T-helper 2 cell treated with Interferon-gamma antibody and Interleukin-4, amounts not matched to agents 5 μg/mL and 100 μg/mL, for 36 hours (primary cell): ENCODE measurements around the gene PARP16.

Source experiments
- DNase-seq: peaks from one replicate; pipeline ENCODE4 v3.0.0; 2021; ENCODE audit warnings: low spot score
- H3K27ac Mint-ChIP-seq: one replicate; pipeline ENCODE4 v1.8.0; 2021; ENCODE audit warnings: mild to moderate bottlenecking, mixed read lengths
- H3K27me3 Mint-ChIP-seq: one replicate; pipeline ENCODE4 v1.8.0; 2021; ENCODE audit warnings: low read depth, mixed read lengths
- H3K36me3 Mint-ChIP-seq: one replicate; pipeline ENCODE4 v1.8.0; 2021; ENCODE audit warnings: low read depth, mixed read lengths
- H3K4me1 Mint-ChIP-seq: one replicate; pipeline ENCODE4 v1.8.0; 2021; ENCODE audit warnings: low read depth, mixed read lengths
- H3K4me3 Mint-ChIP-seq: one replicate; pipeline ENCODE4 v1.8.0; 2022; ENCODE audit warnings: mild to moderate bottlenecking, moderate library complexity, mixed read lengths
- H3K9me3 Mint-ChIP-seq: one replicate; pipeline ENCODE4 v1.8.0; 2021; ENCODE audit warnings: mixed read lengths

Gene PARP16

DNA sequence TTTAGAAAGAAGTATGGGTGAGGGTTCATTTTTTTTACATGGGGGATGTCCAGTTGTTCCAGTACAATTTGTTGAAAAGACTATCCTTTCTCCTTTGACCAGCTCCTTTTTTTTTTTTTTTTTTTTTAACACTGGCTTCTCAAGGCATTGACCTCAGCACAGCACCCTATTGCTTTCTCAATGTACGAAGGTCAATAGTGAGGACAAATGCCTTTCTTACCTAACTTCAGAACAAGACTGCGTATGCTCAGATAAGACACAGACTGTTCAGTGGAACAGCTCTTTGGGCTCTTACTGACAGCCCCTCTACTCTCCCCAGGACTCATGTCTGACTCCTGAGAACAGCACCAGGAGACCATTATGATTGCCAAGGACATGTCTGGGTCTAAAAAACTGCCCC is 65.0 kb downstream of the PARP16 start:
- Mint-ChIP-seq H3K27ac (no peak overlapping the region), H3K4me1 (peaks cover 2% of the 10 kb centered on the region), H3K9me3 (no peaks in the 10 kb centered on the region), H3K27me3 (no peaks in the 10 kb centered on the region), H3K36me3 (no peaks in the 10 kb centered on the region), H3K4me3 (no peak overlapping the region)
- no peak for DNase-seq

- Mint-ChIP-seq H3K4me1 (peaks cover 2% of the 10 kb centered on the region), H3K4me3 (no peak overlapping the region), H3K9me3 (no peaks in the 10 kb centered on the region), H3K27ac (no peak overlapping the region), H3K36me3 (no peaks in the 10 kb centered on the region), H3K27me3 (no peaks in the 10 kb centered on the region)
- no peak for DNase-seq
These were observed 67.5 kb downstream of the PARP16 start for GRCh38 chr15:65219137-65219536.

DNA sequence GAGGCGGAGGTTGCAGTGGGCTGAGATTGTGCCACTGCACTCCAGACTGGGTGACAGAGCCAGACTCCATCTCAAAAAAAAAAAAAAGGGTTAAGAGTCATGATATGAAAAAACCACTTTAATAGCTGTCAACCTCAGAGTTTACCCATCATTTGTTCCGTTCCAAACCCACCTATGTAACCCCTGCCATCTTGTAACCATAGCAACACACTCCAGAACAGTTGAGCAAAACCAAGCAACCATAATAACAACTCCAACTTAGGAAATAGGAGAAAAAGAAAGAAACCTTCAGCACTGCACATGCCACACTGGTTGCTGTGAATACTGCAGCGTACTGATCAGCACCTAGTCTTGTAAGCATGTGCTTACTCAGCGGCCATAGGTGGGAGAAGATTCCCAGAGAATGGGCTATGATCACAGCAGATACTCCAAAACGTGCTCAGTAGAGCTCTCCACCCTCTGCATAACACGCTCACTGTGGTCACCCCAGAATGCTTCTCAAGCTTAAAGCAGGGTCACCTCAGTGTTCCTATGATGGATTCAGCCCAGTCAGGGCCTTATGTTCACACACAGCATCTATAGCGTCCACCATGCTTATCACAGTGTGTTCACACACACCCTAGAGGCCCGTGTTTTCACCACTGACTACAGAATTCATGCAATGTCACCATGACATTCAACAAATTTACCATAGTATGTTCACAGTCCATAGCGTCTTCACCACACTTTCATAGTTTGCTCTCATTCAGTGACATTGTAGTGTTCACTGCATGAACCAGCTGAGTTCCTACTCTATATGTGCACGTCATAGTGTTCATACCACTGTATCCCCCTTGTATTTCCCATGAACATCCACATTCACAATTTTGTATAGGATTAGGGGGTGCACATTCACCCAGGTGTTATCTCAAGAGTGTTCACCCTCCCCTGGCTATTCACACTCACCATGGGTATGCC is 68.9 kb downstream of the PARP16 start:
- Mint-ChIP-seq H3K27ac (no peak overlapping the region), H3K36me3 (no peaks in the 10 kb centered on the region), H3K9me3 (no peaks in the 10 kb centered on the region), H3K4me1 (peaks cover 2% of the 10 kb centered on the region), H3K27me3 (no peaks in the 10 kb centered on the region), H3K4me3 (no peak overlapping the region)
- DNase-seq, result no peak

DNA sequence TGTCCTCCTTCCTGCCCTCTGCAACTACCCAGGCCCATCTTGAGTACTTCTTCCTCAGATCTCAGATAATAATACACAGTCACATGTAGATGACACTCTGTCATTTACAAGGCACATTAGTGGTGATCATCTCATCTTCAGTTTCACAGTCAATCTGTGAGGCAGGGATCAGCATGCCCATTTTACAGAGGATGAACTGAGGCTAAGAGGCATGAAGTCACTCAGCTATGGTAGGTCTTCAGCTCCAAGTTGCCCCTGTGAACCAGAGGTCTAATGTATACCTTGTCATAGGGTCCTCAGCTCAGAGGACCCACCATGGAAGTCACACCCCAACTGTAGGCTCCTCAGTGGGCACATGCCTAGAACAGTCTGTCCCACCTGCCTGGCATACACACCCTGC is 71.2 kb downstream of the PARP16 start:
- Mint-ChIP-seq H3K4me3 (no peak overlapping the region), H3K9me3 (no peaks in the 10 kb centered on the region), H3K36me3 (no peaks in the 10 kb centered on the region), H3K4me1 (peaks cover 2% of the 10 kb centered on the region), H3K27me3 (no peaks in the 10 kb centered on the region), H3K27ac (no peak overlapping the region)
- no peak for DNase-seq

GRCh38 chr15:65214010-65214409 is 72.7 kb downstream of the PARP16 start:
- H3K27ac Mint-ChIP-seq, result no peak overlapping the region
- no peaks in the 10 kb centered on the region for H3K36me3 Mint-ChIP-seq
- H3K4me3 Mint-ChIP-seq, result no peak overlapping the region
- DNase-seq, result no peak
- no peaks in the 10 kb centered on the region for H3K9me3 Mint-ChIP-seq
- H3K27me3 Mint-ChIP-seq, result no peaks in the 10 kb centered on the region
- no peaks in the 10 kb centered on the region for H3K4me1 Mint-ChIP-seq

DNA sequence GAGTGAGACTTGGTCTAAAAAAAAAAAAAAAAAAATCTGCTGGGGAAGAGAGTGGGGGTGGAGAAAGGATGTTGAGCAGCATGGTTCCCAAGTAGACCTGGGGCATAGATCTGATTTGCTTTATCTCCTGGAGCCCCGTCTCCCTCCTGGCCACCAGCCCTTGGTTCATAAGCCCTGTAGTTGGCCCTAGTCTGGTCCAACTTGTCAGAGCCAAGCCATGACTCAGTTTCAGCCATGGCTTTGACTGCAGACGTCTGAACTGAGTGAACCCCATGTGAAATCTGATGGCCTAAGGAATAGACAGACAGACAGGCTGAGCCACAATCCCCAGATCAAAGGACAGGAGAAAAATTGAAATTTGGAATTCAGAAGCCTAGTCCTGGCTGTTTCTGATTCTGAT is 73.4 kb downstream of the PARP16 start:
- Mint-ChIP-seq H3K27me3 (peaks cover 2% of the 10 kb centered on the region), H3K4me3 (no peak overlapping the region), H3K9me3 (no peaks in the 10 kb centered on the region), H3K36me3 (no peaks in the 10 kb centered on the region), H3K4me1 (no peaks in the 10 kb centered on the region), H3K27ac (no peak overlapping the region)
- DNase-seq, result no peak

- H3K27me3 Mint-ChIP-seq, result peaks cover 2% of the 10 kb centered on the region
- no peak overlapping the region for H3K4me3 Mint-ChIP-seq
- no peak overlapping the region for H3K27ac Mint-ChIP-seq
- no peaks in the 10 kb centered on the region for H3K9me3 Mint-ChIP-seq
- H3K4me1 Mint-ChIP-seq, result no peaks in the 10 kb centered on the region
- DNase-seq, result peak; percentile 34
- H3K36me3 Mint-ChIP-seq, result no peaks in the 10 kb centered on the region
These were observed 74.6 kb downstream of the PARP16 start for GRCh38 chr15:65212097-65212496.

- Mint-ChIP-seq H3K27me3 (peaks cover 2% of the 10 kb centered on the region), H3K36me3 (no peaks in the 10 kb centered on the region), H3K9me3 (no peaks in the 10 kb centered on the region), H3K4me1 (no peaks in the 10 kb centered on the region), H3K27ac (no peak overlapping the region), H3K4me3 (no peak overlapping the region)
- DNase-seq, result no peak
These were observed 75.2 kb downstream of the PARP16 start for GRCh38 chr15:65211482-65211982.

DNA sequence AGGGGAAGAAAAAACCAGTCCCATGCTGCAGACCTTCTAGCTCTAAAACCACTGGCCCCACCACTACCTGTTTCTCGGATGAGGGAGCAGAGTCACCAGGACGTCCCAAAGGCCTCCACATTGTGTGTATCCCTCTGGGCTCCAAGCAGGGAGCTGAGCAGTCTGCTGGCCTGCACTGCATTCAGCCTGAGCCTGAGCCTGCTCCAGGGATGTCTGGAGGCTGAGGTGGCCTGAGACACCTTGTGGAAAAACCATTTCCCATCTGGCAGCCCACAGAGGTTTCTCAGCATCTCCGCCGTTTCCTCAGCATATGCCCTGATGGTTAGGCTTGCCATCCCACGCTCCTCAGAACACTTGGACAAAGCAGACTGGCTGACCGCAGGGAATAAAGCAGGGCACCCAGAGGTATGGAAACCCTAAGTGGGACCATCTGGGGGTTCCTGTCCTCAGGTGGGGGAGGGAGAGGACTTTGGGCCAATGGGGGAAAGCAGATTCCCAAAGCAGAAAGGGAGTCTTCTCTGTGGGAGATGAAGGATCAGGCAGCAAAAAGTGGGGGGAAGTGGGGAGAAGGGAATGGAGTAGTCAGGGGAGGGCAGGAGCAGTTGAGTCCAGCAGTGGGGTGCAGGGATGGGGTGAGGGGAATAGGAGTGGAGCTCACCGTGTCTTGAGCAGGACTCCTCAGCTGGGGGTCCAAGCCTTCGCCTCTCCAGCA is 75.8 kb downstream of the PARP16 start, which contains the start of gene CILP:
CILP (minus strand) TSS at position 704 of the 712 bp plus-strand sequence. CDS start 1,718 bp downstream, outside the sequence.
- H3K4me1 Mint-ChIP-seq, result no peaks in the 10 kb centered on the region
- no peak within 1 kb of the TSS for H3K27ac Mint-ChIP-seq

GRCh38 chr15:65209701-65210643 is 76.7 kb downstream of the PARP16 start:
- Mint-ChIP-seq H3K36me3 (no peaks in the 10 kb centered on the region), H3K9me3 (no peaks in the 10 kb centered on the region), H3K27ac (no peak overlapping the region), H3K4me3 (no peak overlapping the region), H3K4me1 (no peaks in the 10 kb centered on the region), H3K27me3 (peaks cover 2% of the 10 kb centered on the region)
- DNase-seq, result no peak

More for the DNA sequence above, 75.8 kb downstream of the PARP16 start, which contains the start of gene CILP:
- no peak for DNase-seq
- Mint-ChIP-seq H3K27me3 (peaks cover 2% of the 10 kb centered on the region), H3K9me3 (no peaks in the 10 kb centered on the region), H3K36me3 (no peaks in the 10 kb centered on the region), H3K4me3 (no peak within 1 kb of the TSS)

DNA sequence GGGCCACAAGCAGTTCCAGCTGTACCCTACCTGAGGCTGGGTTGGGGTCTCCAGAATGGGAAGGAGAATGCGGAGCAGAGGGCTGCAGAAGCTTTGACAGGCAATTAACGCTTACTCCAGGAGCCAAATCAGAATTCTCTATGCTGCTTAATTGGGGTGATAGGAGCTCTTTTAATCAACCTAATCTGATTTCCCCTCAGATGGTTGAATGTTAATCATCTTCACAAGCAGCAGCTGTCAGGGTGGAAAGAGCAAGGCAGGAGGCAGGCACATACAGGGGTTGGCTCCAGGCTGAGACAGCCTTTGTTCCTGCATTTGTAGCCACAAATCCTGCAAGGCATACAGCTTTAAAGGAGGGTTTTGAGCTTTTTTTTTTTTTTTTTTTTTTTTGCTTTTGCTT is 78.0 kb downstream of the PARP16 start:
- H3K4me1 Mint-ChIP-seq, result no peaks in the 10 kb centered on the region
- H3K27ac Mint-ChIP-seq, result no peak overlapping the region
- H3K4me3 Mint-ChIP-seq, result no peak overlapping the region
- no peaks in the 10 kb centered on the region for H3K36me3 Mint-ChIP-seq
- H3K27me3 Mint-ChIP-seq, result peaks cover 2% of the 10 kb centered on the region
- DNase-seq, result no peak
- H3K9me3 Mint-ChIP-seq, result no peaks in the 10 kb centered on the region
